Measurements from ENCODE around the gene AKT3. TPM values are rescaled to one million over a fixed set of nuclear protein-coding genes. Genes with fewer than 3 reads are reported as not detected.

The AKT3 gene
- total and polyA plus RNA-seq, 2 experiments from 2014 or later: 3.5 to 13.0 TPM

DNA sequence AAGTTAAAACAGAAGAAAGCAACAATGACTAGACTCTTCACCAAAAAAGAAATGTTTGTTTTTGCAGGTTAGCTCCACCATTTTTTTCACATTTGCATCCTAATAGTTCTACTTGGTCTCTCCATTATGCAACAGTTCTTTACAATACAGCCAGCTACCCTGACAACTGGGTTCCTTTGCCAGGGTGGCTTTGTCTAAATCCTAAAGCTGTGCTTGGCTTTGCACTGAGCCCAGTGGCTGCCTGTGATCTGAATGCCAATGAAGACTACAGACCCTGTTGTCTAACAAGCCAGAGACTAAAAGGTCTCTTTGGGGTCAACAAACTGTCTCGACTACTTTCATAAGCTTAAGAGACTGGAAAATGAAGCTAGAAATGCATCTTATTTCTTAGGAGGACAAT, 112.0 kb downstream of the AKT3 start:
- Histone ChIP-seq H3K9me2 (replicated peaks; ENCODE audit: insufficient read depth) (no peaks in the 10 kb centered on the region), H4K20me1 (ENCODE audit: insufficient read depth, poor library complexity, severe bottlenecking) (no peaks in the 10 kb centered on the region), H3K4me3 (no peak overlapping the region), H3K9me3 (ENCODE audit: low read depth) (no peaks in the 10 kb centered on the region), H3K27me3 (no peaks in the 10 kb centered on the region), H3K4me2 (no peak overlapping the region), H3K36me3 (replicated peaks; ENCODE audit: insufficient read depth, low read depth) (no peaks in the 10 kb centered on the region), H3K27ac (no peak overlapping the region), H3K79me2 (no peaks in the 10 kb centered on the region), H3K4me1 (ENCODE audit: insufficient read depth) (peaks cover 11% of the 10 kb centered on the region), H2AFZ (no peak overlapping the region)
- no peak for DNase-seq (ENCODE audit: low spot score)
- WGBS (ENCODE audit: low lambda C conversion rate, missing lambda C conversion rate): 67% methylated on average over 1 of the region's 1 CpG
- no peak for TF ChIP-seq EZH2 (IDR thresholded peaks at IDR 0.05; ENCODE audit: borderline replicate concordance)
- TF ChIP-seq, protein P1, sequence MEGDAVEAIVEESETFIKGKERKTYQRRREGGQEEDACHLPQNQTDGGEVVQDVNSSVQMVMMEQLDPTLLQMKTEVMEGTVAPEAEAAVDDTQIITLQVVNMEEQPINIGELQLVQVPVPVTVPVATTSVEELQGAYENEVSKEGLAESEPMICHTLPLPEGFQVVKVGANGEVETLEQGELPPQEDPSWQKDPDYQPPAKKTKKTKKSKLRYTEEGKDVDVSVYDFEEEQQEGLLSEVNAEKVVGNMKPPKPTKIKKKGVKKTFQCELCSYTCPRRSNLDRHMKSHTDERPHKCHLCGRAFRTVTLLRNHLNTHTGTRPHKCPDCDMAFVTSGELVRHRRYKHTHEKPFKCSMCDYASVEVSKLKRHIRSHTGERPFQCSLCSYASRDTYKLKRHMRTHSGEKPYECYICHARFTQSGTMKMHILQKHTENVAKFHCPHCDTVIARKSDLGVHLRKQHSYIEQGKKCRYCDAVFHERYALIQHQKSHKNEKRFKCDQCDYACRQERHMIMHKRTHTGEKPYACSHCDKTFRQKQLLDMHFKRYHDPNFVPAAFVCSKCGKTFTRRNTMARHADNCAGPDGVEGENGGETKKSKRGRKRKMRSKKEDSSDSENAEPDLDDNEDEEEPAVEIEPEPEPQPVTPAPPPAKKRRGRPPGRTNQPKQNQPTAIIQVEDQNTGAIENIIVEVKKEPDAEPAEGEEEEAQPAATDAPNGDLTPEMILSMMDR (IDR thresholded peaks at IDR 0.05; ENCODE audit: poor library complexity): no peak
- TF ChIP-seq EZH2phosphoT487 (IDR thresholded peaks at IDR 0.05; ENCODE audit: low read depth, severe bottlenecking, unreplicated experiment): no peak

DNA sequence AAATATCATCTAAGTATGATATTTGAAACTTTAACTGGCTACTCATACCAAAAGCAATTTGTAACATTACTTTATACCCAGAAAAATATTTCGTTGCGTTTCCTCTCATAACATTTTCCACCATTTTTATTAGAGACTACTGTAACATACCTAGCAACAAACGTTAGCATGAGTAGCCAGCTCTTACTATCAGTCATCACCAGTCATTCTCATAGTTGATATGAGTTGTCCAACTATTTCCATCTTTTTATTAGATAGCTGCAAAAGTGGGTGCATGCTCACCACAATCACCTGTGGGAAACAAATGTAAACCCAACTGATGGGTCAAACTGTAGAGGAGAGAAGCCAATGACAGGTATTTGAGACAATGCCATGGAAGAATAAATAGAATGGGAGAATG, 114.6 kb downstream of the AKT3 start:
- no peak overlapping the region for H3K4me3 ChIP-seq
- H3K9me3 ChIP-seq (ENCODE audit: low read depth): no peaks in the 10 kb centered on the region
- peaks cover 11% of the 10 kb centered on the region for H3K4me1 ChIP-seq (ENCODE audit: insufficient read depth)
- no peak for DNase-seq (ENCODE audit: low spot score)
- TF ChIP-seq EZH2phosphoT487 (IDR thresholded peaks at IDR 0.05; ENCODE audit: low read depth, severe bottlenecking, unreplicated experiment) (no peak), EZH2 (IDR thresholded peaks at IDR 0.05; ENCODE audit: borderline replicate concordance) (no peak)
- TF ChIP-seq, protein P1 (IDR thresholded peaks at IDR 0.05; ENCODE audit: poor library complexity): no peak
- H3K4me2 ChIP-seq: no peak overlapping the region
- no peak overlapping the region for H3K27ac ChIP-seq
- 97% methylated on average over 3 of the region's 3 CpGs for WGBS (ENCODE audit: low lambda C conversion rate, missing lambda C conversion rate)
- no peak overlapping the region for H2AFZ ChIP-seq
- H3K36me3 ChIP-seq (replicated peaks; ENCODE audit: insufficient read depth, low read depth): no peaks in the 10 kb centered on the region
- H3K27me3 ChIP-seq: no peaks in the 10 kb centered on the region
- H3K9me2 ChIP-seq (replicated peaks; ENCODE audit: insufficient read depth): no peaks in the 10 kb centered on the region
- H3K79me2 ChIP-seq: no peaks in the 10 kb centered on the region
- H4K20me1 ChIP-seq (ENCODE audit: insufficient read depth, poor library complexity, severe bottlenecking): no peaks in the 10 kb centered on the region

DNA sequence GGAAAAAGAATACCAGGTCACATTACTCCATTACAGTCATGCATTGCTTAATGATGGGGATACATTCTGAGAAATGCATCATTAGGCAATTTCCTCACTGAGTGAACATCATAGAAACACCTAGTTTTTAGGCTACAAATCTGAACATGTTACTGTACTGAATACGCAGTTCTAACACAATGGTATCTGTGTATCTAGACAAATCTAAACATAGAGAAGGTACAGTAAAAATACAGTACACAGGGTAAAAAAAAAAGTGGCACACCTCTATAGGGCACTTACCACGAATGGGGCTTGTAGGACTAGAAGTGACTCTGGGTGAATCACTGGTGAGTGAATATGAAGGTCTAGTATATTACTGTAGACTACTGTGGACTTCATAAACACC, 115.7 kb downstream of the AKT3 start:
- no peak overlapping the region for H3K27ac ChIP-seq
- 43% methylated on average over 2 of the region's 2 CpGs for WGBS (ENCODE audit: low lambda C conversion rate, missing lambda C conversion rate)

More for the DNA sequence above, 115.7 kb downstream of the AKT3 start:
- Histone ChIP-seq H3K4me2 (no peak overlapping the region), H3K4me3 (no peak overlapping the region), H3K4me1 (ENCODE audit: insufficient read depth) (peaks cover under 1% of the 10 kb centered on the region), H3K79me2 (no peaks in the 10 kb centered on the region), H3K9me2 (replicated peaks; ENCODE audit: insufficient read depth) (no peaks in the 10 kb centered on the region), H2AFZ (no peak overlapping the region), H3K36me3 (replicated peaks; ENCODE audit: insufficient read depth, low read depth) (no peaks in the 10 kb centered on the region), H4K20me1 (ENCODE audit: insufficient read depth, poor library complexity, severe bottlenecking) (no peaks in the 10 kb centered on the region), H3K27me3 (no peaks in the 10 kb centered on the region), H3K9me3 (ENCODE audit: low read depth) (no peaks in the 10 kb centered on the region)
- TF ChIP-seq, protein P1 (IDR thresholded peaks at IDR 0.05; ENCODE audit: poor library complexity): no peak
- TF ChIP-seq EZH2 (IDR thresholded peaks at IDR 0.05; ENCODE audit: borderline replicate concordance) (no peak), EZH2phosphoT487 (IDR thresholded peaks at IDR 0.05; ENCODE audit: low read depth, severe bottlenecking, unreplicated experiment) (no peak)
- no peak for DNase-seq (ENCODE audit: low spot score)
